ENCODE data around the gene CTNNBL1.
"Not testable (repeated sequence)": the region's sequence is repeated elsewhere in the genome, so short reads cannot be mapped to it uniquely, and the experiment has no call there.

The CTNNBL1 gene

GRCh38 chr20:37713396-37713795 lies 19.6 kb downstream of the CTNNBL1 start:
- DNase-seq = peak; percentile 67

DNA sequence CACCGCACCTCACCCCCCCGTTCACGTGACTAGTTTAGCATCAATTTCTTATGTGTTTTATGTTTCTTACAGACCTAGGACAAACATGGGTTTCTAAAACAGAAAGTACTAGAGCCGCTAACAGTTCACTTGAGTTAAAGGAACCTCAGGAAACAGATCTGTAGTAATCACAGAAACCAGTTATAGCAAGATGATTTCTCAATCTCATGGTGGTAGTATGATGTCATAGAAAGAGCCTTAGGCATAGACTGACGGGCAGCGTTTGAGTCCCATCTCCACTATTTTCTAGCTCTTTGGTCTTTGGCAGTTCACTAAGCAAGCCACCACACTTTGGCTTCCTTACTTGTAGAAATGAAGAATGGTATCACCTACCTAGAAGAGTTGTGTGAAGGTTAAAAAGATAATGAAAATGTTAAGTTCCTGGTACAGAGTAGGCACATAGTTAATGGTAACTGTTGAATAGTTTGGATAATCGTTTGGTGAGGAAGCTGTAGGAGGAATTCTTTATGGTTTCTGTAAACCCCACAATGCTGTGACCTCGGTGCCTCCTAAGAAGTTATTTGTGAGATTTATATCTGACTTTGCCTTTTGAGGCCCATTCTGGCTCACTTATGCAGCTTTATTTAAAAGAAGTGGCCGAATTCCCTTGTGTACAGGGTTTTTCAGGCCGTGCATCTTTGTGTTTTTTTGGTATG lies 21.3 kb downstream of the CTNNBL1 start:
- peak; percentile 80 for DNase-seq

DNA sequence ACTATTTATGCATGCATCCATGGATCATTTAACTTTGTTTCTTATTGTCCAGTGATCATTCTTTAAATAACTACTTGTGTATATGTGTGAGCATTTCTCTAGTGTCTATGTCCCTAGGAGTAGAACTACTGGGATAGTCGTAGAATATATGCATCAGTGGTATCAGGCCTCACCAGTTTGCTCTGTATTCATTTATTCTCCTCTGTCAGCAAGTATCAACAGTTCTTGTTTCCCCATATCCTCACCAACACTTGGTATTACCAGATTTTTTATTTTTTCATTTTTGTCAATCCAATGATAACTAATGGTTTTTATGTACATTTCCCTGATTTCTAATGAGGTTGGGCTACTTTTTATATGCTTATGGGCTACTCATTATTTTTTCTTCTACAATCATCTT lies 27.9 kb downstream of the CTNNBL1 start:
- no peak for DNase-seq

DNA sequence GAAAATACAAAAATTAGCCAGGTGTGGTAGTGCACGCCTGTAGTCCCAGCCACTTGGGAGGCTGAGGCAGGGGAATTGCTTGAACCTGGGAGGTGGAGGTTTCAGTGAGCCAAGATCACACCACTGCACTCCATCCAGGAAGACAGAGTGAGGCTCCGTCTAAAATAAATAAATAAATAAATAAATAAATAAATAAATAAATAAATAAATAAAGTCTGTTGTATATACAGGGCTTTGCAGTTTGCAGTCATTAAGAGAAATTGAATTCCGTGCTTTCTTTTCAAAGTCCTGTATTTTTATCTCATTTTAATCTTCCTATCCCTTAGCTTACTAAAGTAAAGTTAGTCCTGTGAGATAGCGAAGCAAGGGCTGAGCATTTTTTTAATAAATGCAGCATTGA lies 28.5 kb downstream of the CTNNBL1 start:
- DNase-seq = not testable (repeated sequence)

- no peak for DNase-seq
These were observed 29.8 kb downstream of the CTNNBL1 start for GRCh38 chr20:37723668-37724067.

GRCh38 chr20:37725165-37725564 lies 31.3 kb downstream of the CTNNBL1 start:
- DNase-seq = no peak

GRCh38 chr20:37725855-37726254 lies 32.0 kb downstream of the CTNNBL1 start:
- no peak for DNase-seq

DNA sequence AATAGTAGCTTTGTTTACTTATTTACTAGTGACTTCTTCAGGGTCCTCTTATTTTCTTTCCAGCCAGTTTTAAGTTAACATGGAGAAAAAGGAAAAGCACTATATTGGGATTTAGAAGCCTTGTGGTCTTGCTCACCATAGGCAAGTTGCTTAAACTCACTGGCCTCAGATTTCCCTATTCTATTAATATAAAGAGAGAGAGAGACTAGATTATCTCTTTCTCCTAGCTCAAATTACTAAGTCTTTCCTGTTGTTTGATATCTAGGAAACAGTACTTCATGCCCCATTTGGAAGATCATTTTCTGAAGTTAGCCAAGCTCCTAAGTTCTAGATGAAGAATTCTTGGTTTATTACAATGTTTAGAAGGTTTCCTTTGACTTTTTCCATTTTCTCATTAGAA lies 32.5 kb downstream of the CTNNBL1 start:
- no peak for DNase-seq

DNA sequence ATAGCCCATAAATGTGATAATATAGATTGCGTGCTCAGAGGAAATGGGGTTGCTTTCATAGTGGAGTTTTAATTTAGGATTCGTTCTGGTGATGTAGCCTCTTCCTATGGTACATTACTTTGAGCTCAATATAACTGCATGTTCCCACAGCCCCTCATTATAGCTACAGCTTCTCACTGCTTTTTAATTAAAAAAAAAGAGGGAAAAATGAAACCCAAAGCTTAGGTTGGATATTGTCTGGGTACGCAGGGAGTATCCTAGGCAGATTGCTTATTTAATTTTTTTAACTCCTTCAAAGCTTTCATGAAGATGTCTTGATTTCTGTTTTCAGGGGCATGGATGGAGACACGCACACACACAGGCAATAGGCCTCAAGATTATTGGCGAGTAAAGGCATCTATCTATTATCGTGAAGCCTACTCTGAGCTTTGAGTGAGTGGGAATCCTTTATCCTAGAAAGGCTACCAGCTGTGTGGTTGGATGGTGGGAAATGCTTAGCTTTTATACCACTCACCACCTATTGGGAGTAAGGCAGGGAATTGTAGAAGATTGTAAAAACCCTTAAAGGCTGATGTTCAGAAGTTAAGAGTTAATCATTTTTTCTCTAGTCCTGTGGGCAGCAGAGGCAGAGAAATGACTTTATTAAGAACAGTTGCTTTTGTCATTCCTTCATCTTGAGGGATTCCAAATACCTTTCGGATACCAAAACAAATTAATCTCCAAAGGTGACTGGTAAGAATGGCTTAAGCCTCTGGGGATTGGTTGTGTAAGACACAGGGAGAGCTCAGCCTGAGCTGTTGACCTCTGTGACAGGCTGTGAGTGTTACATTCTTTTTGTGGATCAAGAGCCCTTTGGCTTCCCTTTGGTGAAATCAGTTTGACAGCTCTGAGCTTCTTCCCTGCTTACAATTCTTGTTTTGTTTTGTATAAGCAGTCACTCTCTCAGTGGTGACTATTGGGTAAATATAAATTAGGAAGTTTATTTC lies 33.4 kb downstream of the CTNNBL1 start:
- DNase-seq = no peak

- no peak for DNase-seq
These were observed 34.3 kb downstream of the CTNNBL1 start for GRCh38 chr20:37727957-37728634.

GRCh38 chr20:37728635-37728983 lies 34.8 kb downstream of the CTNNBL1 start:
- DNase-seq = peak; percentile 46

DNA sequence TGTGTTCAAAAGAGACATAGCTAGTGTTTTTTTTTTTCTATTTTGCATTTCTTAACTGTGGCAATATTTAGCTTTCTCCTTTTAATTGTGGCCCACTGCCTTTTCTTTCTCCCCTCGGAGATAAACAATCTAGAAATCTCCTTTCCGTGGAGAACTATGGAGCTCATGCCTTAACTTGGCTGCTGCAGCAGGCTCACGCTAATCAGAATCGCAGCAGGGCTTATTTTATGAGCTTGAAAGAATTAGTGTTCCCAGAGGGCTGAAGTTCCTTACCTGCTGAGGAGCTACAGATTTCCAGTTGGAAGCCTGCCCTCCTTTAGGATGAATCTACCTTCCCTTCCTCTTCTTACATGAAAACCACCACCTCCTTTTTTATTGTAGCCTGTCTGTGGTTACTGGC lies 35.6 kb downstream of the CTNNBL1 start:
- no peak for DNase-seq

- DNase-seq = peak; percentile 41
These were observed 36.1 kb downstream of the CTNNBL1 start for GRCh38 chr20:37729909-37730308.

DNA sequence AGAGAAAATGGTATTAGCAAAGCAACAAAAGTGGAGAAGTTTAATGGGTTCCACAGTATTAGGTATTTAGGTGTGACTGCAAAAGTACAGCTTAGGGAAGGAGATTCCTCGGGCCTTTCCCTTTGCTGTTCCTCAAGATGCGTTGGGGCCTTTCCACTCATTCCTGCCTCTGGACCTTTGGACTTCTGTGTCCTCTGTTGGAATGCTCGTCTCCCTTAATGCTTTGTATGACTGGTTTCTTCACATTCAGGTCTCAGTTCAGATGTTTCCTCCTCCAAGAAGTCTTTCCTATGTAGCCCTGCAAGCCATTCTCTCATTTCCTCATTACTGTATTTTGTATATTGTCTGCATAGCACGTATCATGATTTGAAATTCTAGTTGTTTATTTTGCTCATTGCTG lies 39.6 kb downstream of the CTNNBL1 start:
- no peak for DNase-seq

GRCh38 chr20:37734228-37734985 lies 40.6 kb downstream of the CTNNBL1 start:
- no peak for DNase-seq

DNA sequence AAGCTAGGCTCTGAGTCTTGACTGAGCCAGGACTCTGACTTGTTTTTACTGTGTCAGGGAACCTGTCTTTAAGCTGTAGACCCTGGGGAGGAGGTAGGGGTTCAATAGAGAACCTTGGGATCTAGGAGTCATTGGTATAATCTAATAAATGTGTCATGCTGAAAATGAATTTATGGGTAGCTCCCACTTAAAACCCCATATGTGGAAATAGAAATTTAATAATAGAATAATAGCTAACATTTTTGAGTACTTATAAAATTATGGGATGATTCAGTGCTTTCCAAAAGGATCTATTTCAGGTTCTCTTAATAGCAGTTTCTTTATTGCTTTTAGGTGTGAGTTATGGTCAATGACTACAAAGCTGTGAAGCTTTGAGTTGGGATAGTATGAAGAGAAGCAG lies 41.7 kb downstream of the CTNNBL1 start:
- DNase-seq = no peak

DNA sequence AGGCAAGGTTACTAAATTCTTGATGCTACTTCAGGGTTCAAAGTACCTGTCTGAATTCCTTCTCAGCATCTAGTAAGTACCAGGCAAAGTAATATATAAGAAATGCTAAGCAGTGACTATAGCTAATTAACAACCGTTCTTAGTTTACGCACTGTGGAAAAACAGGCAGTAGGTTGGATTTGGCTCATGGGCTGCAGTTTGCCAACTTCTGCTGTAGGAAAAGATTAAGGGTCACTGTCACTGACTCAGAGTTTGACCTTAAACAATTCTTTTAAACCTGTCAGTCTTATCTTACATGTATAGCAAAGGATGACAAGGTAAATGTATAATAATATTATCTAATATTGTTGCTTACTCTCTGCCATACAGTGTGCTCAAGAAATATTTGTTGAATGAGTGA lies 42.3 kb downstream of the CTNNBL1 start:
- DNase-seq = no peak

- peak; percentile 86 for DNase-seq
These were observed 44.1 kb downstream of the CTNNBL1 start for GRCh38 chr20:37737826-37738420.

GRCh38 chr20:37741055-37741454 lies 47.2 kb downstream of the CTNNBL1 start:
- no peak for DNase-seq

GRCh38 chr20:37741570-37741969 lies 47.7 kb downstream of the CTNNBL1 start:
- no peak for DNase-seq

GRCh38 chr20:37742131-37742530 lies 48.3 kb downstream of the CTNNBL1 start:
- DNase-seq = no peak

GRCh38 chr20:37744347-37744746 lies 50.5 kb downstream of the CTNNBL1 start:
- DNase-seq = no peak
